HG02981 (cell line): ENCODE measurements around the gene NRN1.
"Not testable (repeated sequence)": the region's sequence is repeated elsewhere in the genome, so short reads cannot be mapped to it uniquely, and the experiment has no call there.

Experiments
- ATAC-seq: cut with Tn5 transposase; IDR thresholded peaks from one replicate; pipeline ENCODE4 v1.9.1; 2021; ENCODE audit warnings: mild to moderate bottlenecking, moderate library complexity; ENCODE audit not compliant: unreplicated experiment

NRN1 gene

GRCh38 chr6:5984150-5985089 lies 22.3 kb downstream of the NRN1 start:
- no peak for ATAC-seq

GRCh38 chr6:5981126-5982026 lies 25.3 kb downstream of the NRN1 start:
- no peak for ATAC-seq

- ATAC-seq = no peak
These were observed 26.9 kb downstream of the NRN1 start for GRCh38 chr6:5979650-5980420.

GRCh38 chr6:5976811-5977210 lies 29.9 kb downstream of the NRN1 start:
- ATAC-seq = no peak

GRCh38 chr6:5968817-5969734 lies 37.6 kb downstream of the NRN1 start:
- ATAC-seq = no peak

GRCh38 chr6:5968036-5968435 lies 38.7 kb downstream of the NRN1 start:
- not testable (repeated sequence) for ATAC-seq

- ATAC-seq = no peak
These were observed 39.1 kb downstream of the NRN1 start for GRCh38 chr6:5967594-5967993.

- no peak for ATAC-seq
These were observed 43.9 kb downstream of the NRN1 start for GRCh38 chr6:5962794-5963193.

GRCh38 chr6:5961836-5962235 lies 44.9 kb downstream of the NRN1 start:
- ATAC-seq = no peak

GRCh38 chr6:5960456-5960855 lies 46.3 kb downstream of the NRN1 start:
- ATAC-seq = no peak

- no peak for ATAC-seq
These were observed 47.8 kb downstream of the NRN1 start for GRCh38 chr6:5958921-5959320.

- no peak for ATAC-seq
These were observed 49.8 kb downstream of the NRN1 start for GRCh38 chr6:5956939-5957338.

- no peak for ATAC-seq
These were observed 56.4 kb downstream of the NRN1 start for GRCh38 chr6:5950361-5950785.
